Stimulated activated CD4-positive, alpha-beta T cell treated with anti-CD3 and anti-CD28 coated beads, Interleukin-15, amount 100 ng/mL, for 1 hour (primary cell): ENCODE measurements around the gene MAP3K7.

Experiments used
- DNase-seq, 2 donors: peaks; one replicate each; pipeline ENCODE4 v3.0.0-alpha.2; 2020; ENCODE audit warnings: low read depth in 1 of 2, low spot score in 1 of 2

MAP3K7 gene

GRCh38 chr6:90485635-90486277, 101.1 kb downstream of the MAP3K7 start:
- DNase-seq, result no peak

DNA sequence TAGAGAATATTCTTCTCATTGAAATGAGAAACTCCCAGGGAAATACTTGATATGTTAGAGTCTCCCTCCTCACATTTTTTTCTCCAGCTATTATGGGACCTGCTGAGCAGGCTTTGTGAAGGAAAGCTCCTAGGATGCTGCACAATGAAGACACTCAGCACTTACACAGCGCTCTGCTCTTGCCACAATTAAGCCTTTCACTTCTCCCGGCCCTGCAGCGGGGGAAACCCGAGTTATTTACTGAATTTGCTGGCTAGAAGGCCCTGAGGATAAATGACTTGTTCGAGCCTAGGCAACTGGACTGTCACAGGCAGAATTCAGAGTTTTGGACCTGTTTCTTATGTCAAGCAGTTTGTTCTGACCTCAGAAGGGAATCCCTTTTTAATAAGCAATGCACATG, 102.0 kb downstream of the MAP3K7 start:
- DNase-seq, result no peak

DNA sequence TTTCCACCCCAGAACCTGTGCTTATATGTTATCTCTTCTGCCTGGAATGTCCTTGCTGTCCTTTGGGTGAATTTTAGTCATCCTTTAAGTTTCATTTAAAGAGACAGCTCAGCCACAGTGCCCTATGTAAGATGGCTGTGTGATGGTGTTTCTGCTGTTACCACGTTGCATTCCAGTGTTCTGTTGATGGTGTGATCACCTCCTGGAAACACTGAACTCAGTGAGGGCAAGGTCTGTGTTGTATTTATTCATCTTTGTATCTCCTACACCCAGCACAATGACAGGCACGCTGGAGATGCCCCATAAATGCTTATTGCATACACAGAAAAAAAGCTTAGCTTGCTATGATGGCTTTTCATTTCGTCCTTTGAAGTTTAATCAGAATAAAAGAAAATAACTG, 102.5 kb downstream of the MAP3K7 start:
- DNase-seq, result no peak

GRCh38 chr6:90483956-90484355, 102.9 kb downstream of the MAP3K7 start:
- no peak for DNase-seq

- DNase-seq, result no peak
These were observed 103.6 kb downstream of the MAP3K7 start for GRCh38 chr6:90483116-90483839.

GRCh38 chr6:90480666-90481065, 106.2 kb downstream of the MAP3K7 start:
- DNase-seq, result no peak

- no peak for DNase-seq
These were observed 107.3 kb downstream of the MAP3K7 start for GRCh38 chr6:90479603-90479926.

- peak; percentile 62 to 69 for DNase-seq
These were observed 107.9 kb downstream of the MAP3K7 start for GRCh38 chr6:90478789-90479602.

- DNase-seq, result no peak
These were observed 108.6 kb downstream of the MAP3K7 start for GRCh38 chr6:90478278-90478677.

GRCh38 chr6:90477366-90477765, 109.5 kb downstream of the MAP3K7 start:
- DNase-seq, result no peak

DNA sequence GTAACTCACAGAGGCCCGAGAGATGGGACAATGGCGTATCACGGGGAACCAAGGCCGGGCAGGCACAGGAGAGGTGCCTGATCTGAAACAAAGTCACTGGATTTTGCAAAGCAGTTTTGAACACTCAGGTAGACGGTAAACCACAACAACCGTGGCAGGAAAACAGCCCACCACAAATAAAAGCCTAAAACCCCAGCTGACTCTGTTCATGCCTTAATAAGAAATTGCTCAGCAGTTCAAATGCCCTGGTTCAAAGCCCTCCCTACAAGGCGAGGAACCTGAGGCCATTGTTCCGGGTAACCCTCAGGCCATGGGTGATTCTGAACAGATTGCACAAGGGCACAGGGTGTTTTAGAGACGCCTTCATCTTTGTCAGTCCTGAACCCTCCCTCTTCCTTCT, 114.2 kb downstream of the MAP3K7 start:
- DNase-seq, result no peak

- no peak for DNase-seq
These were observed 115.6 kb downstream of the MAP3K7 start for GRCh38 chr6:90471263-90471662.

- DNase-seq, result no peak
These were observed 117.0 kb downstream of the MAP3K7 start for GRCh38 chr6:90469906-90470305.

GRCh38 chr6:90468859-90469258, 118.0 kb downstream of the MAP3K7 start:
- no peak for DNase-seq

DNA sequence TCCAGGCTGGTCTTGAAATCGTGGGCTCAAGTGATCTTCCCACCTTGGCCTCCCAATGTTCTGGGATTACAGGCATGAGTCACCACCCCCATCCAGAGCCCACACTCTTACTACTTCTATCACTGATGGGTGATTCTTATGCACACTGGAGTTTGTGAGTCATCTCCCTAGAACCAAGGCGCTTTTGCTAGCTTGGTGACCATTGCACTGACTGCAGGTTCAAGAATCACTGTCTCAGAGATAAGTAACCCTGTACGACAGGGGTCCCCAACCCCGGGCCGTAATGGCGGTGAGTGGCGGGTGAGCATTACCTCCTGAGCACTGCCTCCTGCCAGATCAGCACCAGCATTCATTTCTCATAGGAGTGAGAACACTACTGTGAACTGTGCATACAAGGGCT, 118.8 kb downstream of the MAP3K7 start:
- no peak for DNase-seq

DNA sequence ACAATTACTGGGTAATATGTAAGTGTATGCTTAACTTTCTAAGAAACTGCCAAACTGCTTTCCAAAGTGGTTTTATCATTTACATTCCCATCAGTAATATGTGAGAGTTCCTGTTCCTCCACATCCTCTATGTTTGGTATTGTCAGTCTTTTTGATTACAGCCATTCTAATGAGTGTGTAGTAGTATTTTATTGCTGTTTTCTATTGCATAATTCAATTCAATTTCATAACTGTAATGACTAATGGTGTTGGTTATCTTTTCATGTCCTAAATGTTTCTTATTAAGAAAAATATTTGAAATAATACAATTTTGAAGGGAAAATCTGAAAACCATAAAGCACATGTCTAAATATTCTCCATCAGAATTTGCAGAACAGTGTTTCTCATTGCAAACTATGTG, 119.3 kb downstream of the MAP3K7 start:
- no peak for DNase-seq

DNA sequence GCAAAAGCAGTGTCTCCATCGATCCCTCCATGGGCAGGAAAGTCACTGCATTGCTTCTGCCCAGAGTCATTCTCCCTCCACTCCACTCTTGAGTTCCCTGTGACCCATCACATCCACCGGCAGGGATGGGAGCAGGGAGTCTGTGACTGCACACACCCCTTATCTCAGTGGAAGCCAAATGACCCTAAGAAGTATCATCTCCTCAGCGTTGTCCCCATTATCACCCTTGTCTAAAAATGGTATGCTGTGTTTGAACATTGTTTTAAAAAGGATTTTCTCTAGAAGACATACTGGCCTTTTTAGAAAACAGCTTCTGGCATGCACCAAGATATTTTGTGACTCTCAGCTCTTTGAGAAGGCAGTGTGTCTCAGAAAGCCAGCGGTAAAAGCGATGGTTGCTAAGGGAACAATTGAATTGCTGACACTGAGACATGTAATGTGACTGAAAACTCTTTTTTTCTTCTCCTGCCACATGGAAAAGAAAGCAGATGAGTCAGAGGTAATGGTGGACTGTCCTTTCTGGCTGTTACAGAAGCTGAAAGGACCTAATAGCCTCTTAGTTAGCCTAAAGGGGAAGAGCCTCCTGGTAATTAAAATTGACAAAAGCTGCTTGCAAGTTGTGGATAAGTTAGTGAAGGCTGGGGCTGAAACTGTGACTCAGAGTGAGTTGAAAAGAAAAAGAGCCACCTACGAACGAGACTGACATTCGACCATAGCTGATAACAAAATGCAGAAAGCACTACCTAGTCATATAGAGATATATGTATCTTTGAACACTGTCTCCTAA, 120.5 kb downstream of the MAP3K7 start:
- DNase-seq, result no peak

DNA sequence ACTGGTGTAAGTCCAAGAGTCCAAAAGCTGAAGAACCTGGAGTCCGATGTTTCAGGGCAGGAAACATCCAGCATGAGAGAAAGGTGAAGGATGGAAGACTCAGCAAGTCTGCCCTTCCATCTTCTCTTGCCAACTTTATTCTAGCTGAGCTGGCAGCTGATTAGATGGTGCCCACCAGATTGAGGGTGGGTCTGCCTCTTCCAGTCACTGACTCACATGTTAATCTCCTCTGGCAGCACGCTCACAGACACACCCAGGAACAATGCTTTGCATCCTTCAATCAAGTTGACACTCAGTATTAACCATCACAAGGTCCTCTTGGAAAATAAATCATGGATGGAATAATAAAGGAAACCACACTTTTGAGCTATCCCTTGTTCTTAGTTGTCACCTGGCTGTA, 121.2 kb downstream of the MAP3K7 start:
- no peak for DNase-seq

DNA sequence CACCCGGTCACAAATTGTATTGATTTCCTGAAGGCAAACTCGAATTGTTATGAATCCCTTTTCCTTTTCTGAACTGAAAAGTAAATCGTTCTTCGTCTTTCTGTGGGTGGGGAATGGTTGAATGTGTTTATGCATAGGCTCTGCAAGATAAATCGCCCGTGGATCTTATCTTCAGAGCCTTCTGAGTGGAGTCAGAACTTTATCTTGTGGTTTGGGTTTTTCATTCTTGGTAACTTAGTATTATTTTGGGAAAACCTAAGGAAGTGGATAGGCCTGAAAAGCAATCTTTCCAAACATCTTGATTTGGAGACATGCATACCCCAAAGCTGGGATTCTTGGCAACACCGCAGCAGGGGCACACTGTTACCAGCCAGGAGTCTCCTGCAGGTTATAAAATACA, 122.4 kb downstream of the MAP3K7 start:
- DNase-seq, result no peak

DNA sequence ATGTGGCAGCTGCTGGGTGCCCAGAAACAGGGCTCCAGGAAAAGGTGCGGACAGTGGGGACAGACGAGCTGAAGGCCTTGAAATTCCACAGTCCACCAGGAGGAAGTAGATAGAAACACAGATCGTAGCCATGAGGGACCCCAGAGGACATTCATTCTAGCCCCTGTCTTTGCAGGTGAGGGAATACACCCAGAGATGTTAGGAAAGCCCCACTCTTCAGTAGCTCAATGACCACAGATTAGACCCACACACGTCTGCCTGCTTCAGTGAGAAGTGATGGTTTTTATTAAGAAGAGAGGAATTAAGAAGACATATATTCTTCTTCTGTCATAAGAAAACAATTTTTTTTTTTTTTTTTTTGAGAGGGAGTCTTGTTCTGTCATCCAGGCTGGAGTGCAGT, 123.0 kb downstream of the MAP3K7 start:
- DNase-seq, result no peak
